Adrenal gland (tissue), 5 donors: ENCODE measurements around the gene SUSD1.

Source experiments
- CTCF ChIP-seq, 6 experiments: fragments of 450-650 bp in 4 of 6; fragments of 200-600 bp in 2 of 6; sonication (generic) in 1 of 6; IDR thresholded peaks; 1 replicate in 5 of 6; 2 replicates in 1 of 6; pipeline versions ENCODE4 v1.5.1 to v1.8.0; 2016 to 2021; ENCODE audit warnings: antibody characterized with exemption in 6 of 6, mild to moderate bottlenecking in 2 of 6, moderate library complexity in 1 of 6
- POLR2A ChIP-seq, 2 donors: fragments of 450-650 bp; IDR thresholded peaks; one replicate each; pipeline ENCODE4 v1.6.1; 2017; ENCODE audit warnings: antibody characterized with exemption in 2 of 2, mild to moderate bottlenecking in 2 of 2, moderate library complexity in 1 of 2
- donor health status: DM: no; HTN: no; CAD: no.

DNA sequence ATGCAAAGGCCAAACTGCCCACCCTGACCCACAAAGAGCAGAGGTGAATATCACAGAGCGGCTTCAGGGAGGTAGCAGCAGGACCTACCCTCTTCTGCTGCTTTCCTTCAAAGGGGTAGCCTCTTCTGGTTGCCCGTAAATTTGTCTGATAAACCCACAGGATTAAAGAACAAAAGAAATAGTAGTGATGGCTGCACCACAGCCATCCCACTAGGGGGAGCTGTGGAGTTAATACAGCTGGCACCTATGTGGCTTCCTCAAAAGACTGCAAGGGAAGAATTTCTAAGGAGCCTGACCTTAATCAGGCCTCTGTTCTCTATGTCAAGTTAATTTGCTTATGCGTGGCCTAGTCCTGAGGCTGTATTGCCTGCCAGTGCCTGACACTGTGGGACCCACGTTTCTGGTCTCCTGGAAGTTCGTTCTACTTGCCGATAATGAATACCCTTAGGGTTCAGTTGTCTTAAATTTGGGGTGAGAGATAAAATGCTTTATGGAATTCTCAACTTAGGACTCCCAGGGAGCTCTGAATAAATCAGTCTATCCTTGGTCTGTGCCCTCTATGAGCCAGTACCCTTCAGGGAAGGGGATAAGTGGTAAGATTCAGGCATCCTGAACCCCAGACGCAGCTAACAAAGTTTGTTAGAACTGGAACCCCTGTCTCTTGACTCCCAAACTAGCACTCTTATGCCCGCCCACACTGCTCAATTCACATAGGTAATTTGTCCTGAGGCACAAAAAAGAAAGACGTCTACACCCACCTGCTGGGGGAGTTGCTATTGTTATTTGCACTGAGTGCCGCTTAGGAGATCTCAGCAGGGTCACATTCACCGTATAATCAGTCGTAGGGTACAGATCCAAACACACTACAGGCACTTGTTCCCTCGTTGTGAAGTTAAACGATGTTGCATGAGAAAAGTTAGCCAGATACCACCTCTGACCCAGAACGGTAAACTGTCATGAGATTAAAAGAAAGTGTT is 77.1 kb downstream of the SUSD1 start:
- peak; percentile 84 to 95 (median 90) for TF ChIP-seq CTCF (IDR thresholded peaks at IDR 0.05)
- TF ChIP-seq POLR2A (IDR thresholded peaks at IDR 0.05): no peak
